HG03432 (cell line): ENCODE data around the gene RTN4IP1.
"Not testable (repeated sequence)": the region's sequence is repeated elsewhere in the genome, so short reads cannot be mapped to it uniquely, and the experiment has no call there.

Source experiments
- ATAC-seq: cut with Tn5 transposase; IDR thresholded peaks from one replicate; pipeline ENCODE4 v1.9.1; 2021; ENCODE audit warnings: mild to moderate bottlenecking, moderate library complexity; ENCODE audit not compliant: unreplicated experiment

The RTN4IP1 gene

DNA sequence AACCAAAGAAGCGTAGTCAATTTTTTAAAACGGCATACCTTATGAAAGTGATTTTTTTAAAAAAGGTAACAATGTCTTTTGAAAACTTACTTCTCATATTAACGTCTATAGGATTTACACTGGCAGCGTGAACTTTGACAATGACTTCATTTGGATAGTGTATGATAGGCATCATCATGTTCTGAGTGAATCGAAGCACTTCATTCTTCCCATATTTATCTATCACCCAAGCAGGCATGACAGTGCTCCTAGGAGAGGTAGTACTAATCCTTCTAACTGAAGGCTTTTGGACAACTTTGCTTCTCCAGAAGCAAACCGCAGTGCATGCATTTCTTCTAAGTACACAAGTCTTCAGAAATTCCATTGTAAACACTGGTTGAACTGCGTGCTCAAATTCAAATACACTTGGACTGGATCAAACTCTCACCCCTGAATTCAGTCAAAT is 618 bp downstream of the RTN4IP1 start:
- ATAC-seq = peak; percentile 6

DNA sequence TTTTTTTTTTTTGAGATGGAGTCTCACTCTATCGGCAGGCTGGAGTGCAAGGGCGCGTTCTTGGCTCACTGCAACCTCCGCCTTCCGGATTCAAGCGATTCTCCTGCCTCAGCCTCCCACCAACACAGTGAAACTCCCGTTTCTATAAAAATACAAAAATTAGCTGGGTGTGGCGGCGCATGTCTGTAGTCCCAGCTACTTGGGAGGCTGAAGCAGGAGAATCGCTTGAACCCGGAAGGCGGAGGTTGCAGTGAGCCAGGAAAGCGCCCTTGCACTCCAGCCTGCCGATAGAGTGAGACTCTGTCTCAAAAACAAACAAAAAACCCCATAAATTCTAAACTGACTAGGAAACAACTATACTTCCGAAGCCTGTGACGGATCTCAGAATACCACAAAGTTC is 1.5 kb downstream of the RTN4IP1 start:
- not testable (repeated sequence) for ATAC-seq

DNA sequence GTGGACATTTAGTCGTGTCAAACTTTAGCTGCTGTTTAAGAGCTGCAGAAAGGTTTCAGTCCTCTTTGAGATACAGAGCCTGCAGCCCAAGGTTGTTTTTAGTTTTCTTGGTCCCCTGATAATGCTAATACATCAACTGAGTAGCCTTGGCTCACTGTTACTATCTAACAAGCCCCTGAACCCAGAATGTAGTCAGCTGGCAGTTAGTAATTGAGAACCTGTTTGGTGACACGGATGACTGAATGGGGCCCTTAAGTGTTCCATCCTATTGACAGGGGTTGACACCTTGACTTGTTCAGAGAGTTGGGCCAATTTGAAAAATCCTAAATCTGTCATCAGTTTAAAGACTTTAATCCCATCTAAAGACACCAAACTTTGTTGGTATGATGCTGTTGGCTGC is 2.8 kb downstream of the RTN4IP1 start:
- ATAC-seq = peak; percentile 28

DNA sequence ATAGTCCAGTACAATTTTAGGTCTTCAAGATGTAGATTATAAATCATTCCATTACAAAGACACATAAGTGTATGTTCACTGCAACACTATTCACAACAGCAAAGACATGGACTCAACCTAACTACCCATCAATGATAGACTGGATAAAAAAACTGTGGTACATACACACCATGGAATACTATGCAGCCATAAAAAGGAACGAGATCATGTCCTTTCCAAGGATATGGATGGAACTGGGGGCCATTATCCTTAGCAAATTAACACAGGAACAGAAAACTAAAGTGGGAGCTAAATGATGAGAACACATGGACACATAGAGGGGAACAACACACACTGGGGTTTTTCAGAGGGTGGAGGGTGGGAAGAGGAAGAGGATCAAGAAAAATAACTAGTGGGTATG is 6.3 kb downstream of the RTN4IP1 start:
- no peak for ATAC-seq

DNA sequence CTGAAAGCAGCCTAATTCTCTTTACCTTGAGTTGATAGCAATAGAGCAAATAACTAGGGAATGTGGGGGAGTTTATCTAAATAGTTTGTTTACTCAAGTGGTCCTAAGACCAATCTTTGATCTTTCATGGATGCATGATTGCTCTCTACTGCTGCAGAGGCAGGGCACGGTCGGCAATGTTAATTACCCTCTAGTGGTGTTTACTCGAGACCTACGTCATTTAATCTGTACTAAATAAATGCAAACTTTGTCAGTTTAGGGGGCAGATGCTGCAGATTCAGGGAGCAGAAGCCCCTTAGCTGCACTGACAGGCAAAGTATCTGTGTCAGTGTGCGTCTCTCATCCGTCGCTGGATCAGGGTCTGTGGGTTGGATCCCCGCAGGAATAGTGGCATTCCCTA is 6.9 kb downstream of the RTN4IP1 start:
- no peak for ATAC-seq

DNA sequence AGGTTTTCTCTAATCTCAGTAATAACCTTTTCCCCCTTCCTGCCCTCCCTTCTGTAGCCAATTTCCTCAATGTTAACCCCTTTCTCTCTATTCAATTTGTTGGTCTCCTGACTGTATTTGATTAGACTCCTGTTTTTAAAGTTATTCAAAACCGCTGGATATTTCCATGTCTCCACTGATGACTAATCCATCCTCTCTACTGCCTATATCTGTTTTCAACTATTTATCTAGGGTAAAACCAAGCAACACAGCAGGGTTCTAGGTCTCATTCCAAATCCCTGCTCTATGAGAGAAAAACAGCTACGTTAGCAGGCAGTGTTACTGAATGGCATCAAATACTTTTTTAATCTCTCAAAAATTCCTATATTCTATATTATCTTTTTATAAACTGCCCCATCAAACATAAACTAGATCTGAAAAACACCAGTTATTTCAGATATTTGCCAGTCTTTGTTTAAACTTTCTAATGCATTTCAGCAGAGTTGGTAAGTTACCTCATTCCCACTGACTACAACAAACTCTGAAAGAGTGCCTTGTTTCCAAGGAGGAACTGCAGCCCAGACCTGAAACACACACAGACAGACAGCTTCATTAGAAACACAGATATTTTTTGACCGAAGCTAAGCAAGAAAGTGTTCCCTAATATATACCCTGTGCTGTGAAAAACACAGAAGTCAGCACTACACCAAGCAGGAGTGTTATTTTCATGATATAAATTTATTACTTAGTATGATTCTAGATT is 8.2 kb downstream of the RTN4IP1 start:
- ATAC-seq = no peak

DNA sequence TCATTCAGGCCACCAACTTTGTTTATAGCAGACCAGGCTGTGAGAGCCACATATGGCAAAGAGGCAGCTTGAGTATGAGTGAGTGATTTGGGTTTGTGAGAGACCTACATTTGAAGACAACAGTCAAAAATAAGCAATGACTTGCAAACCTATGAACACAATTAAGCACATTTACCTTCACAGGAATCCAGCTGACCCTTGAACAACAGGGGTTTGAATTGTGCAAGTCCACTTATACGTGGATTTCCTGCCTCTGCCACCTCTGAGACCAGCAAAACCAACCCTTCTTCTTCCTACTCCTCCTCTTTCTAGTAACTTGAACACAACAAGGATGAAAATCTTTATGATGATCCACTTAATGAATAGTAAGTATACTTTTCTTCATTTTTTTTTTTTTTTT is 10.1 kb downstream of the RTN4IP1 start:
- ATAC-seq = no peak

DNA sequence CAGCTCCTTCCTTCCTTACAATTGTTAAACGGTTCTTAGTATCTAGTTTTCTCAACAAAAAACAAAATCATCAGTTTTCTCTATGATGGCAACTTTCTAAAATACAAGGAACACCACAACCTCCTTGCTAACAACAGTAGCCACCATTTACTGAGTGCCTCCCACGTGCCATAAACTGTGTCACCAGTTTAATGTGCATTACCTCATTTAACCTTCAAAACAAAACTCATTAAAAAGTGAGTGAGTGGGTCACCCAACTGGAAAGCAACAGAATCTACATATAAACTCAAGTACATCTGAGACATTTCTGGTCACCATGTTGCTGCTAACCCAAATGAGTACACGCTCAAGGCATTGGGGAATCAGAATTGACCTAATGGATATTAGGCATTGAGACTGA is 11.0 kb downstream of the RTN4IP1 start:
- no peak for ATAC-seq

DNA sequence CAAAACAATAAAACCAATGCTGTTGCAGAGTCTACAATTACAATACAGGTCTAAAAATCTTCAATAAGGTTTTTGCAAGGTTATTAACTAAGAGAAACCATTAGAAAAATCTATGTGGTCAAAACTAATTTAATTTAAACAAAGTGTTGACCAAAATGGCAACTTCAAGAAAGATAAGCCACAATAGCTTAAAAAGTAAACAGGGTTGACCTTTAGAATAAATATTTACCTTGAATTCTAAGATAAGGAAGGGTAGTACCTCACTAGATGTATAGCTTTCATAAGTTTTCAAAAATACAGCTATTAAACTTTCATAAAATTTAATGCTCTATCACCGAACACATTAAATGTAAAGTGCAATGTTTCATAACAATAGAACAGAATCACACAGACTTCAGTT is 11.4 kb downstream of the RTN4IP1 start:
- no peak for ATAC-seq

DNA sequence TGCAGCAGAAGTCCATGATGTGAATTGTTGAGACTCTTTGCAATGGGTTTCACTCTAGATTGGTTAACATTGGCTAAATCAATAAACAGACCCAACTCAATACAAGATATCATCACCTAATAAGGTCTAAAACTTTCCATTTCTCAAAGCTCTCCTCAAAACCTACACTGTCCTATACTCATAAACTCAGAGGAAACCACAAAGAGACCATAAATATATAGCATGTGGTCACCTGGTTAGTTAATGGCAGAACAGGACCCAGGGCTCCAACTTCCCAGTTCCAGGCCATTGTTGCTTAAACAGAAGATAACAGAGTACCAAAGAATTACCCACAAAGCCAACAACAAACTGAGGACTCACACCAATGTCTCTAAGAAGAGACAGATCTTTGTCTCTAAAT is 12.0 kb downstream of the RTN4IP1 start:
- ATAC-seq = peak; percentile 49

DNA sequence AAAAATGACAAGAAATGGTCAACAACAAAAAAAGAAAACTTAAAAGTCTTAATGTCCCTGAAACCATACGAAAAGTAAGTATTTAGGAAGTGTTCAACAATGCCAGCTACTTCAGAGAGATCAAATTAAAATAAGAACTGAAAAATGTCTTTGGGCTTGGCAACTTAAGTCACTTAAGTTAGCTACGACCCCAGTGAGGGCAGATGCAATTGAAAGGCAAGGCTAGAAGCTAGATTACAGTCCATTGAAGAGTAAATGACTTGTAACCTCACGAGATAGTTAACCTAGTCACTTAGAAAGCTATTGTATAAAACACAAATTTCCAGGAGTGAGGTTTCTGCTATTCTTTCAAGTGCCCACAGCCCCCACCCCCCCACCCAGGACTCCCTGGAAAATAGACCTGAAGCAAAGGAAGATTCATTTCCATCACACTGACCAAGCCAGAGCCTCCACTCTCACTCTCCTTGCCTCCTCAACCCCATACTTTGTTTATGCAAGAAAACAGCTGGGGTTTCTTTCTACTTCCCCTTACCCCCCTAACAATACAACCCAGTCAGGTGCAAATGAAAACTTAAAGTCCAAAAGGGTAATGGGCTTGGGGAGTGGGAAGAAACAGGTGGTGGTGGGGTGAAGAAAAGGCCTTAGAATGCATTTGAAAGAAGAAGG is 14.6 kb downstream of the RTN4IP1 start:
- no peak for ATAC-seq

DNA sequence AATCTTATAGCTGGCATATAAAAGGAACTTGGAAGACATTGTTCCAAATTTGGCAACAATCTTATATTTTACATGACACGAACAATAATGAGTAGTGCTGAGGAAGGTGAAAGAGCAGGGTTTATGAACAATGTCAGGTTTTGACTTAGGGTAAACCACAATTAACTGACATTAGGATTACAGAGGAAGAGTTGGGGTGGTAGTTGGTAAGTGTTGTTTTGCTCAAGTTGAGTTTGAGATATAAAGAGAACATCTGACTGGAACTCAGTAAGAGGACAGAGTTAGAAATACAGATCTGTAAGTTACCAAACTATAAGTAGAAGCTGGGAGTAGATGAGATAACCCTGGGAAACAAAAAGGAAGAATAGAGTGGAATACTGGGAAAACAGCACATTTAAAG is 15.1 kb downstream of the RTN4IP1 start:
- no peak for ATAC-seq

DNA sequence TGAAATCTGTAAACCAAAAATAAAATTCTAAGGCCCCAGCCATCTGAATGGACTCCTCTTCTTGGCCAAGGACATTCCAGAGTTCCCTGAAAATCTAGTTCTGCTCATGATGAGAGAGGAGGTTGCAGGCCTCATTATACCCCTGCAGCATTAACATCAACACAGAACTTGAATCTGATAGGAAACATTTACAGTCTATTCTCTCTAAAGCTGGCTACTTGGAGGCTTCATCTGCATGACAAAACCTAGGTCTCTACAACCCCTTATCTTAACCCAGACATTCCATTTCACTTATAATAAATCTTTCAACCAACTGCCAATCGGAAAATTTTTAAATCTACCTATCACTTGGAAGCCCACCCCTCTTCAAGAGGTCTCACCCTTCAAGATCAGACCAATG is 15.7 kb downstream of the RTN4IP1 start:
- ATAC-seq = no peak

DNA sequence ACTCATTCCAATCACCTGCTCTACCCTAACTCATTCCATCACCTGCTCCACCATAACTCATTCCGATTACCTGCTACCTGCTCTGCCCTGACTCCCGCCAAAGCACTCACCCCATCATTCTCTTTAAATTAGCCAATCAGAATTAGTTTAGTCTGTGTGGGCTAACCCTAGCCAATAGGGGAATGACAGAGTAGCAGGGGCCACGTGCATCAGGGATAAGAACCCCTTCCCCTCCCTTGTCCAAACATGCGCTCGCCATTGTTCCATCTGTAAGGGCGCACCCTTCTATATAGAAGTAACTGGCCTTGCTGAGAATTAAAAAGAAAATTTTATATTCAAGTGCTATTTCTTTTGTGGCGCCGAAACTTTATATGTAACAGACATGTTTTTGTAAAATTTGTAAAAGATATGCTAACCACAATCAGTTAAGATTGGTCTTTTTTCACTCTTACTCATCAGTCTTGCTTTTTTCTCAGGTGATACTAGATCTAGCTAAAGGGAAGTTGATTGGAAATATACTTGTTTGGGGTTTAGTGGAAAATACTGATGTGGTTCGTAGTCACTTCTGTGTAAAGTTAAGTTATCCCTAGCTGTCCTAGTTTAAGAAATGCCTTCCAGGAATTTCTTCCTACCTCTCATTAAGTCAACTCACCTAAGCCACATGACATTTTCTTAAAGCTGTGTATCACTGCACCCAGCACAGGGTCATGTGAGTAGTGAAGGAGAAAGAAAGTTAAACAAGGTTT is 16.5 kb downstream of the RTN4IP1 start:
- ATAC-seq = no peak

DNA sequence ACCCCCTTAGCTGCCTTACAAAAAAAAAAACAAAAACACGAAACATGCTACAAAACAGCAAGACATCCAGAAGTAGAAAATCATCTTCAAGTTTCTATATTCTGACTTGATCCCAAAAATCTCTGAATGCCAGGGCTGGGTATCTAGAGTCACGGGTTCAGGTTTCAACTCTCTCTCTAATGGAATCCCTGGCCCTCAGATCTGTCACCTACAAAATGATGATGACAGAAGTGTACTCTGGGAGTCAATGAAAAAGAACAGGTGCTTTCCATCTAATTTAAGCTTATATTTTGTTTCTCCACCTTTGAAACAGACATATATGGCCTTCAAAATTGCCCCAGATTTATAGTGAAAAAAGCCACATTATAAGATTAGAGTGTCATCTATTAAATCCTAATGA is 18.3 kb downstream of the RTN4IP1 start:
- no peak for ATAC-seq

DNA sequence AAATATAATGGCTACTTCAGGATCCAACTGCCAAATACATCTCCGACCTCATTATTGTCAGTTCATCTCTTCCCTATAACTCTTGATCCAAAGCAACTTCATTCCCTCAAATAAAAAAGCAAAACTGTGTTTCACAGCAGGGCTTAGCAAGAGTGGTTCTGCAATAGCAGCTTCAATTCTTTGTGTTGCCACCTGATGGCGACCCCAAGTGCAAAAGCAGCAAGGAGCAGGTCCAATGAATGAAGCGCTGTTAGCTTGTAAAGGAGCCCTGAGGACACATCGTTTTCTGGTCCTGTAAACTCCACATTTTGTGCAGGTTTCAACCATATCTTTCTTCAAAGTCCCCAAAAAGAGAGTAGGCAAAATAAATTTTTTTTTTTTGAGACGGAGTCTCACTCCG is 19.6 kb downstream of the RTN4IP1 start:
- ATAC-seq = peak; percentile 57

DNA sequence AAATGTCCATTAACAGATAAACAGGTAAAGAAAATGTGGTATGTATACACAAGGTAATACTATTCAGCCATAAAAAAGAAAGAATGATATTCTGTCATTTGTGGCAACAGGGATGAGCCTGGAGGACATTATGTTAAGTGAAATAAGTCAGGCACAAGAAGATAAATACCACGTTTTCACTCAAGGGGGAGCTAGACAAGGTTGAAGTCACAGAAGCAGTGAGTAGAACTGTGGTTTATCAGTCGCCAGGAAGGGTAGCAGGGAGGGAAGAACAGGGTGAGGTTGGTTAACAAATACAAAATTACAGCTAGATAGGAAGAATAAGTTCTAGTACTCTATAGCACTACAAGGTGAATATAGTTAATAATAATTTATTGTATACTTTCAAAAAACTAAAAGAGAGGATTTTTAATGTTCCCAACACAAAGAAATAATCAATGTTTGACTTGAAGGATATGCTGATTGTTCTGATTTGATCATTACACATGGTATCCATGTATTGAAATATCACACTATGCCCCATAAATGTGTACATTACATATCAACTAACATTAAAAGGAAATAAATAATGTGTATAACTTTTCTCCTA is 21.1 kb downstream of the RTN4IP1 start:
- ATAC-seq = peak; percentile 78

DNA sequence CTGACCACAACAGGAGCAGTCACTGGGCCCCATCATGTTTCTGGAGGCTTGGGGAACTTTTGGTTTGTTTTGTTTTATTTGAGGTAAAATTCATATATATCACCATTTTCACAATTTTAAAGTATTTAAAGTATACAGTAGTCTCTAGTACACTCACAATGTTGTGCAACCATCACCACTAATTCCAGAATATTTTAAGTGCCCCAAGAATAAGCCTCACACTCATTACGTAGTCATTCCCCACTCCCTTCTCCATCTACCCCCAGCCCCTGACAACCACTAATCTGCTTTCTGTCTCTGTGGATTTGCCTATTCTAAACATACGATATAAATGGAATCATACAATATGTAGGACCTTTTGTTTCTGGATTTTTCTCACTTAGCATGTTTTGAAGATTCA is 29.0 kb downstream of the RTN4IP1 start:
- no peak for ATAC-seq

DNA sequence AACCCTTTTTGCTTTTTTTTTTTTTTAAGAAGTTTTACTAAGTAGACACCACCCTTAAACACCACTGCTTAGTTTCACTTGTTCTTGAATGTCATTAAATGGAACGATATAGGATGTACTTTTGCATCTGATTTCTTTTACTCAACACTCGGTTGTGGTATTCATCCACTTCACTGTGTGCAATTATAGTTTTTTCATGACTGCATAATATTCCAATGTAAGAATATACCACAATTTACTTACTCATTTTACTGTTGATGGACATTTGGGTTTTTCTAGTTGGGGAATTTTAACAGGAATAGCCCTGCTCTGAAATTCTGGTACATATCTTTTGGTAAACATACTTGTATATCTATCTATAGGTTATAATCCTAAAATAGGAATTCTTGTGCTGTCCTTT is 29.9 kb downstream of the RTN4IP1 start:
- no peak for ATAC-seq

DNA sequence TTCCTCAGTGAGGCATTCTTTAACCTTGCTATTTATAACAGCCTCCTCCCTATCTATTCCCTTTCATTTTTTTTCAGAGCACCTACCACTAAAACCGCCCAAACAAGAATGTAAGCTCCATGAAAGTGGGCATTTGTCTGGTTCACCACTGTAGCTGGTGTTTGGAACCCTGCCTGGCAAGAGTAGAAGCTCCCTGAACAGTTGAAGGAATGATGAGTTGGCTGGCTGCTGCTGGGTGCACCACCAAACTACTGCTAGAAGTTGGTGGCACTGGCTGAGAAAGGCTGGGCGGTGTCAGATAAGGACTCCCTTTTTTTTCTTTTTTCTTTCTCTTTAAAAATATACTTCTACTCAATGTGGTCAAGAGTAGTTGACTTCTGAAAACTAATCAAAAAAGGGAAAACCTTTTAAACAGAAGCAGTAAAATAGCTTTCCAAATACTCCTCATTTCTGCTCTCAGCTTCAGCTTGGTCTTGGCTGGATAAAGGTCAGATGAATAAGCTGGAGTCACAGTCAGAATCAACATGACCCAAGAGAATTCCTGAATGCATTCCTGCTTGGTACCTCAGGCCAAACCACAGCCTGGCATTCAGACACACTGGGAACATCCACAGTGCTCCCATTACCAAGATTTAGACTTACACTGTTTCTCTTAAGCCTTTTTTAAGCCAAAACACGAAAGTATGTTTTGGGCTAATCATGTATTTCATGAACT is 38.0 kb downstream of the RTN4IP1 start:
- ATAC-seq = no peak

DNA sequence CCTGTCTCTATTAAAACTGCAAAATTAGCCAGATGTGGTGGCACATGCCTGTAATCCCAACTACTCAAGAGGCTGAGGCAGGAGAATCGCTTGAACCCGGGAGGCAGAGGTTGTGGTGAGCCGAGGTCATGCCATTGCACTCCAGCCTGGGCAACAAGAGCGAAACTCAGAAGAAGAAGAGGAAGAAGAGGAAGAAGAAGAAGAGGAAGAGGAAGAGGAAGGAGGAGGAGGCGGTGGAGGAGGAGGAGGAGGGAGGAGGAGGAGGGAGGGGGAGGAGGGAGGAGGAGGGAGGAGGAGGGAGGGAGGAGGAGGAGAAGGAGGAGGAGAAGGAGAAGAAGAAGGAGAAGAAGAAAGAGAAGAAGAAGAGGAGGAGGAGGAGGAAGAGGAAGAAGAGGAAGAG is 40.4 kb downstream of the RTN4IP1 start:
- not testable (repeated sequence) for ATAC-seq
